NCI-H2227 treated with DMSO at 0.1 percent for 48 hours (cell line): ENCODE measurements around the gene TMEM17.

ENCODE experiments used
- DNase-seq: peaks from one replicate; lab custom pipeline; 2025; lab: John Stamatoyannopoulos, UW

The TMEM17 gene

DNA sequence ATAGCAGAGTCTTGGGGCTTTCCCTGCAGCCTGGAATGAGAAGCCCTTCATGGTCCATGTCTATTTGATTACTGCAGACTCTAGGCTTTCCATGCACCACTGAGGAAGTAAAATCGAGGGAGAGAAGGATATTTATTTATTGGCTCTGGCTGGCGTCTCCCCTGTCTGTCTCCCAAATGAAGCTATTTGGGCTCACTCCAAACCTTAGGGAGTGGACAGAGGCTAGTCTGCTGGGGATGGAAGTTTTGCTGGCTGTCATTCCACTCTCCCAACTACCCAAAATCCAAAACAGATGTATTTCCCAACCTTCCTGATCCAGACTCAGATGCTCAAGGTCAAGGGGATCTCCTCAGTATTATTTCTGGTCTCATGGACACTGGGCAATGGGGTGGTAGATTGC lies 33.7 kb downstream of the TMEM17 start:
- no peak for DNase-seq

GRCh38 chr2:62471816-62472215 lies 34.2 kb downstream of the TMEM17 start:
- no peak for DNase-seq

DNA sequence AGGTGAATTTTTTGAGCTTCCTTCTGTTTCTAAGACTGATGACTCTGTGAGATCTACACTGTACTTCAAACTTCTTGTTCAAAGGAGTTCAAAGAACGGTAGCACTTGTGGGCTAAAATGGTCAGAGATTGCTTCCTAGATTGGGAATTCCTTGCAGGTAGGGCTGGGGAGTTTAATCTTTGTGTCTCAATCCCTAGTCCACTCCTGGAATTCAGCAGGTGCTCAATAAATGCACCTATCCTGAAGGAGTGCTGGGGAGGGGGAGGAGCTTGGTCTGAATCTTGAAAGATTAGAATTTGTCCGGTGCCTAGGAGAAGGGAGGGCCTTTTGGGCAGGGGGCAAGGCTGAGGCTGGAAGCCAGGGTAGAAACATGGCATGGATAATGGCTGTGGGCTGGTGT lies 34.6 kb downstream of the TMEM17 start:
- DNase-seq = no peak

GRCh38 chr2:62469548-62469947 lies 36.4 kb downstream of the TMEM17 start:
- DNase-seq = no peak

DNA sequence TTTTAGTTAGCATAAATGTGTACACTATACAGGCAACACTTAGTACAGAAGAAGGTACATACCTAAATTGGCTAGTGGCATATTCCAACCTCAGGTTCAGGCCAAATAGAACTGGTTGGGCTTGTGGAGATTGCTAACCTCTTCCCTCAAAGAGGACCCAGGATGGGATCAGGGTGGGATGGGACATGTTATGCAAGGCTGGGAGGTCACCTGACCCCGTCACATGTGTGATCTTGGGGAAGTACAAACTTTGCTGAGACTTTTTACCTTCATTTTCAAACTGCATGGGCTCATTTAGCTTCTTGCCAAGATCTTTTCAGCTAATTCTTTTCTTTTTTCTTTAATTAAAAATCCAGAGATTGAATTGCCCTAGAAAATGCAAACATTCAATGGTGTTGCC lies 36.9 kb downstream of the TMEM17 start:
- no peak for DNase-seq

DNA sequence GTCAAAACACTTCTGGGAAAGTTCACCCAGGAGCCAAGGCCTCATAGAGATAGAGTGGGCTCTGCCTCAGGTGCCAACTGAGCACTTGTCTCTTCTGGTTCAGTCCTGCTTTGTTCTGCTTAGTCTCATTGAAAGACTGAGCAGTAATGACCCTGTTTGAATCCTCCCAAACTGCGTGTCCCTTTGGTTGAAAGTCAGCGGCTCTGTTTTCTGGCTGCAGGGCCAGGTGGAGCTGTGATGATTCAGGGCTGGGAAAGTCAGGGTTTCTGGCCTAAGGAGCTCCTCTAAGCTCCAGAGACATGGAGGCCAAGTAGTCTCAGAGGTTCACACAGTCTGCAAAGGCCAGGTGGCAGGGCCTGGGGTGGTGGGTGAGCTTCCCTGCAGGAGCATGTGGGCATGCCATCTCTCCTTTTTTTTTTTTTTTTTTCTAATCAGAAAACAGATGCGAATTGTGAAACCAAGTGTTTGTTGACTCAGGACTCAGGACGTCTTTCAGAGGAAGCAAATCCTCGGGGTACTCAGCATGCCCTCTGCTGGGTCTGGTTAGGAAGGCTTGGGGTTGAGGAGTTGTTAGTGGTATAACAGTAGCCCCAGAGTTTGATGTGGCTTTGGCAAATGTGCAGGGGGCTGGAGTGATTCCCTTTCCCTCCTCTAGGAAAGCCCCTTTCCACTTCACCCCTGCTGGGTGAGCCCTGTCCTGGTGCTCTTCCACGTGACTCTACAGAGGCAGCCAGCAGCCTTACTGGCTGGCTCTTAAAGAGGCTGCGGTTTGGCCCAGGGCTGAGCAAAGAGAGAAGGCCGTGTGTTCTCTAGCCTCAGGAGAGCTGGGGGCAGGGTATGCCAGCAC lies 38.3 kb downstream of the TMEM17 start:
- no peak for DNase-seq

DNA sequence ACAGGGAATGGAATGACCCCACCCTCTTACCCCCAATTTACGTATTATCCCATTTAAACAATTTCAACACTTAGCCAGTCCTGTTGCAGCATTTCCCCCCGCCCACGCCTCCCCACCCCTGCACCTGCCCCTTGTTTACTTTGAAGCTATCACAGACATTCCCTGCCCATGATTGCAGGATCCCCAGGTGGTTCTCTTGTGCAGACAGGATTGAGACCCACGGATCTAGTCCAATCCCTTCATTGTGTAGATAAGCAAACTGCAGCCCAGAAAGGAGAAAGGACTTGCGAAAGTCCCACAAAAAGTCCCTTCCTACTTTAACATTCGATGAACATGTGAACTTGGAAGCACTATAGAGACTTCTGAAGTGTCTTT lies 38.9 kb downstream of the TMEM17 start:
- DNase-seq = no peak

- no peak for DNase-seq
Measured at GRCh38 chr2:62466503-62466854, 39.5 kb downstream of the TMEM17 start.

DNA sequence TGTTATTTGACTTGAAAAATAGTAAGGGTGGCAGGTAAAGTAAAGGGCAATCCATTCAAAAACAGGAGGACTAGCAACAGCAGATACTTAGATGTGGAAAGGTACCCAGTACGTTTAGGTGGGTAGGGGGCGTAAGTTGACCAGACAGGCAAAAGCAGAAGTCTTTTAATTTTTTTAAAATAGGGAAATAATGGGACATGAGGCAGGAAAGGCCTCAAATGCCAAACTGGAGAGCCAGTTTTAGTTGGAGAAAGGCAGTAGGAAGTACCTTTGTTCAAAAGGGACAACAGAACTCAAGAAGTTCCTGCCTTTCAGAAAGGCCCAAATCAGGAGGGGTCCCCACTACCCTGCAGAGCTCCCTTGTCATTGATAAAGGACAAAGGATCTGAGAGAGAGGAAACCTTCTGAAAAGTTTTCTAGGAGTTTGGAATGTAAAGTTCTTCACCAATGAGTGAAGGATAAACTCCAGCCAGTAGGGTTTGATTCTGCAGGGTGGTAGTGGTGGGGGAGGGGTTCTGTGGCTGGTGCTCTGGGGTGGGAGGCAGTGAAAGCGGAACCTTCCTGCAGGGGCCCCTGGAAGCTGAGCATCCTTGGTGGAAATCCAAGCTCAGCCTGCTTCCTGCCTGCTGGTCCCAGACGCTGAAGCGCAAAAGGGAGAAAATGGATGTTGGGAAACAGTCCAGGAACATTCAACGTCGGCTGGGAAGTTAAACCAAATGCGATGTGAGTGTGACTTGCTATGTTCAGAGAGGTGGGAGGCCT lies 40.1 kb downstream of the TMEM17 start:
- DNase-seq = no peak

DNA sequence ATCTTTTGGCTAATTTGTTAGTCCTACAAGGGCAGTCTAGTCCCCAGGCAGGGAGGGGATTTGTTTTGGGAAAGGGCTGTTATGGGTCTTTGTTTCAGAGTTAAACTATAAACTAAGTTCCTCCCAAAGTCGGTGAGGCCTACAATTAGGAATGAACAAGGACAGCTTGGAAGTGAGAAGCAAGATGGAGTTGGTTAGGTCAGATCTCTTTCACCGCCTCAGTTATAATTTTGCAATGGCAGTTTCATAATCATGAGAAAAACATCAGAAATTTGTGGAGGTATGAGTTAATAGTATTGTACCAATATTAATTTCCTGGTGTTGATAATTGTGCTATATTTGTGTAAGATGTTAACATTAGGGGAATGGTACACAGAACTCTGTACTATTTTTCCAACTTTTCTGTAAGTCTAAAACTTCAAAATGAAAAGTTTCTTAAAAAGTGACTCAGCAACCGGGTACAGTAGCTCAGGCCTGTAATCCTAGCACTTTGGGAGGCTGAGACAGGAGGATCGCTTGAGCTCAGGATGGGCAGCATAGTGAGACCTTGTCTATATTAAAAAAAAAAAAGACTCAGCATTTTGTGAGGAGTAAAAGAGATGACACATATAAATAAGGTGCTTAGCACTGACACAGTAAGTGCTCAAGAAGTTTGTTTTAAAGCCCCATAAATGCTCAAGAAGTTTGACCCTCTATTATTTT lies 40.8 kb downstream of the TMEM17 start:
- no peak for DNase-seq

- no peak for DNase-seq
Measured at GRCh38 chr2:62464221-62465007, 41.6 kb downstream of the TMEM17 start.

DNA sequence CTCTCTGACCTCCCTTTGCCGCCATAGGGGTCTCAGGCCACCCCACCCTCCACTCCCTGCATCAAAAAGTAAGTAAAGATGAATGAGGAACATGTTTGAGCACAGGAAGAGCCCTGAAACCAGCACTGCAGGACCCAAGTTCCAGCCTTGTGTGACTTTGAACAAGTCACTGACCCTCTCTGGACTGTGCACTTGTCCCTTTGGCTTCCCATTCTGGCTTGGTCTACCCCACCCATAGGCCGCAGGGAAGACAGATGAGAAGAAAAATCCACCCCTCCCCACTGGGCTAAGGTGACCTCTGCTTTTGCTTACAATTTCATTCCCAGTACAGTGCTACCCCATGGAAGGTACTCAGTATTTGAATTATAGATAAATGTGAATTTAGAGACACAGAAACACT lies 43.8 kb downstream of the TMEM17 start:
- DNase-seq = no peak

GRCh38 chr2:62461707-62462106 lies 44.3 kb downstream of the TMEM17 start:
- no peak for DNase-seq

DNA sequence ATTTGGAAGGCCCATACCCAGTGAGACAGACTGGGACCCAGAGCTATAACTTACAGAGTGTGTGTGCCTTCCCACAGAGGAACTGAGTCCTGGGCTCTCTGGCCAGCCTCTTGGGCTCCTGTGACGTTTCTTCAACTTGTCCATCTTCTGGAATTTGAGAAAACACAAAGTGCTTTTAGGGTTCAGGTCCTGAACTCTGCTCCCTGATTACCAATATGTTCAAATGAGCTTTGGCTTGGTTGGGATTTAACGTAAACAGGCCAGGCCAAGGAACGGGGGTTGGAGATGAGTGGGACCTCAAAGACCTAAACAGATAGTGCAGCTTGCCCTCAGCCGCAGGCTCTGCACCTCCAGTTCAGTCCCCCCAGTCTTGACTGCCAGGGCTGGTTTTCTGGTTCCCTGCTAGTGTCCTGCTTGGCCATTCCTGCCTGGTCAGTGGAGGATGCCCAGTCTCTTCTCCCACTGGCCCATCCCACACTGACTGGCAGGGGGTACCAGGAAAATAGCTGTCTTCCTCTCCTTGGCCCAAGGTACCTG lies 44.9 kb downstream of the TMEM17 start:
- DNase-seq = no peak

DNA sequence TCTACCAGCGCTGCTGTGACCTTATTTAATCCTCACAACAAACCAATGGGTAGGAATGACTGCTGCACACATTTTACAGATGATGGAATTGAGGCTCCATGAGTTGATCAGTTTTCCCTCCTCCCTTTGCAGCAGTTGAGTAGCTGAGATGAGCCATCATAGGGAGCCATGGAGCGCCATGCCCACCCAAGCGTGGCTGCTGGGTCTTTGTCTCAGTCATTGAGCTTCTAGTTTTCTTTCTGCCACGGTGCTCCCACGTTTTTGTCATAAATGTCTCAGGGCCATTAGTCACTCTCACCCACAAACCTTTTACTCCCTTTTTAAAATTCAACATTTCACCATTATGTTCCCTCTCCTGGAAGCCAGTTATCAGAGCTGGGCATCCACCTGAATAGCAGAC lies 45.8 kb downstream of the TMEM17 start:
- no peak for DNase-seq

- DNase-seq = no peak
Measured at GRCh38 chr2:62459672-62460071, 46.3 kb downstream of the TMEM17 start.

DNA sequence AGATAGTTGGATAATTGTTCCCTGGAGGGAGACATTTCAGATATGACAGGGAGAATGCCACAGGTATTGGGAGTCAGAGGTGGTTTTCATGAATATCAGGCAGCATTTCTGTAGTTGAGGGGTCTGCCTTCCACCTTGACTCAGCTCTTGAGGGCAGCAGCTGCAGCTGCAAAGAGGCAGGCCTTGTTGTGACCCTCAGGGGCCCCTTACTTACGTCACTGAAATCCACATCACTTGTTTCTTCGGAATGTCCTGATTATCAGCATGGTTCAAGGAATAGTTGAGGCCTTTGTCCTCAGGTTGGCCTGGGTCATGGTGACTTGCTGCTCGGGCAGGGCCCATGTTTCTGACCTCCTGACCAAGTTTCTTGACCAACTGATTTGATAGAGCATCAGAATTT lies 46.9 kb downstream of the TMEM17 start:
- DNase-seq = no peak

DNA sequence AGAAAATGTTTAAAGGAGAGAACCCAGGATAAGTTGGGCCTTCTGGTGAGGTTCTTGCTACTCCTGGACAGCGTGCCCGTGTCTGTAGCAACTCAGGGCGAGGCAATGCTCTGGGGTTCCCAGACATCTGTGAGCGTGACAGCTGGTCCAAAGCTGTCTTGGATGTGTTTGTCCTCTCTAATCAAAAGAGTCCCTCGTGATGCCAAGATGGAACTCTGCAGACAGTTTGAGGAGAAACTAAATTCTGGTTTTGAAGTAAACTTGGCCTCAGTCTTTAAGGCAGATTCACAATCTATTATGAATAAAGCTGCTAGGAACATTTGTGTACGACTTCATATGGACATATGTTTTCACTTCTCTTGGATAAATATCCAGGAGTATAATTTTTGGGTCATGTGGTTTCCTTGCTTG lies 47.3 kb downstream of the TMEM17 start:
- DNase-seq = no peak

- DNase-seq = no peak
Measured at GRCh38 chr2:62458206-62458641, 47.8 kb downstream of the TMEM17 start.

DNA sequence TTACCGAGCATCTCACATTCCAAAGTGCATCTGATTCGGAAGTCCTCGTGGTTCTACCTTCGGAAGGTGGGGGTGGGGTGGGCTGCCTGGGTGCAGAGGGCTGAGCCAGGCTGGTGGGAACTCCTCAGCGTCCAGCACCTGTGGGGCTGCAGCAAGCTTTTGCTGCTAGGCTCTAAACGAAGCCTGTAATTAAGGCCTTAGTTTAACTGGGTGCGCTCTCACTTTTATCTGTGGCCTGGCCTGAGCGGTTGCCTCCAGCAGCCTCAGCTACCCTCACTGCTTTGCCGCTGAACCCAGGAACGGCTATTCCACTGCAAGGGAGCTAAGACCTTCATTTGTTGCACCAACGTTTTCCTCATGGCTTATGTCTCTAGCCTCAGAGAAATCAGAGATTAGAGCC lies 48.4 kb downstream of the TMEM17 start:
- peak; percentile 48 for DNase-seq

GRCh38 chr2:62456721-62457539 lies 49.1 kb downstream of the TMEM17 start:
- peak; percentile 76 for DNase-seq
